Calu3 (cell line): ENCODE measurements around the gene IRF7. TPM values are rescaled to one million over a fixed set of nuclear protein-coding genes. Genes with fewer than 3 reads are reported as not detected.
A peak's percentile ranks its signal among the peaks of the same experiment; 100 is the strongest.

Source experiments
- BruUV-seq: library from RNA; stranded (reverse); fragments of 400-500 nt; replicated peaks from 2 replicates; lab custom pipeline; 2021; lab: Mats Ljungman, UMichigan
- CTCF ChIA-PET: fragments of 300-600 bp; sonication (Branson Sonifier 250); formaldehyde crosslinking; loops from one replicate; lab custom pipeline; 2022; ENCODE audit warnings: antibody characterized with exemption; lab: Charles Lee
- DNase-seq: peaks from one replicate; pipeline ENCODE4 v3.0.0; 2022
- H3K27ac Mint-ChIP-seq: one replicate; pipeline ENCODE4 v1.8.0; 2022; ENCODE audit warnings: mixed read lengths; ENCODE audit not compliant: unreplicated experiment
- H3K27me3 Mint-ChIP-seq: one replicate; pipeline ENCODE4 v1.8.0; 2022; ENCODE audit warnings: mixed read lengths; ENCODE audit not compliant: unreplicated experiment
- H3K36me3 Mint-ChIP-seq: one replicate; pipeline ENCODE4 v1.8.0; 2022; ENCODE audit warnings: mild to moderate bottlenecking, moderate library complexity, mixed read lengths; ENCODE audit not compliant: insufficient read depth, unreplicated experiment
- H3K4me1 Mint-ChIP-seq: one replicate; pipeline ENCODE4 v1.8.0; 2022; ENCODE audit warnings: mild to moderate bottlenecking, low read depth, mixed read lengths; ENCODE audit not compliant: unreplicated experiment
- H3K4me3 Mint-ChIP-seq: one replicate; pipeline ENCODE4 v1.8.0; 2022; ENCODE audit warnings: mild to moderate bottlenecking, low read depth, moderate library complexity, mixed read lengths; ENCODE audit not compliant: unreplicated experiment
- H3K9me3 Mint-ChIP-seq: one replicate; pipeline ENCODE4 v1.8.0; 2022; ENCODE audit warnings: low read depth, mixed read lengths; ENCODE audit not compliant: unreplicated experiment
- intact Hi-C: fragments of 100-400 bp; cut with micrococcal nuclease; formaldehyde crosslinking; loops from one replicate; pipeline ENCODE4 v1.10.0; 2022; ENCODE audit not compliant: unreplicated experiment
- total RNA-seq: library from RNA; stranded (reverse); gene quantifications from 2 replicates; pipeline ENCODE4 v1.2.3, GENCODE V29; 2022
- TF ChIP-seq, protein P1 (sequence below): fragments of 200-600 bp; IDR thresholded peaks from one replicate; pipeline ENCODE4 v1.8.0; 2022; ENCODE audit warnings: antibody characterized with exemption; ENCODE audit not compliant: unreplicated experiment

IRF7 gene
- total RNA-seq, 1 experiment from 2014 or later = 48.7 TPM

DNA sequence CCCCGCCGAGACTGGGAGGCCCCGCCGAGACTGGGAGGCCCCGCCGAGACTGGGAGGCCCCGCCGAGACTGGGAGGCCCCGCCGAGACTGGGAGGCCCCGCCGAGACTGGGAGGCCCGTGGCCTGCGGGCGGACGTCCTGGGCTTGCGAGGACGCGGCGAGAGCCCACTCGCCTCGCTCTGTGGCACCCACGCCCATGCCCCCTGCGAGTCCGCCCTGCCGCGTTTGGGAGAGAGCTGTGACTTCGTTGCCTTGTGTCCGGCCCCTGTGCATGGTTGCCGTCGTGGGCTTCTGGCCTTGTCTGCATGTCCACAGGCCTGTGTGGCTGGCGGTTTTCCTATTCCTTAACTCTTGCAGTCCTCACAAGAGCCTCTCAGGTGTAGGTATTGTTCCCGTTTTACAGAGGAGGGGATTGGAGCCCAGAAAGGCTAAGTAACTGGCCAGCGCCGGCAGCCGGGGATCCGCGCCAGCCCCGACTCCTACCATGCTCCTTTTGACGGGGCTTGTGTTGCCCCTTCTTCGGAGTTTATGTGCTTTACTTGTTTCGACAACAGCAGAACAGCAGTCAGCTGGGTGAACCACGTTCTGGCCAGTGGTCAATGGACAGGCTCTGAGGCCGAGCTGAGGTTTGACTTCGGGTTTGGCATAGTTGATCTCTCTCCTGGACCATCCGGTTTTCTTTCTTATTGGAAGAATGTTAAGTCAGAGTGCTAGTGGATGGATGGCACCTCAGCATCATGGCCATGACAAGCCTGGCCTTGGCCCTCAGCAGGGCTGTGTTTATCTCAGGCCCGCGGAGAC lies 38.7 kb downstream of the IRF7 start:
- intact Hi-C loops = no loop called here
- TF ChIP-seq, protein P1, sequence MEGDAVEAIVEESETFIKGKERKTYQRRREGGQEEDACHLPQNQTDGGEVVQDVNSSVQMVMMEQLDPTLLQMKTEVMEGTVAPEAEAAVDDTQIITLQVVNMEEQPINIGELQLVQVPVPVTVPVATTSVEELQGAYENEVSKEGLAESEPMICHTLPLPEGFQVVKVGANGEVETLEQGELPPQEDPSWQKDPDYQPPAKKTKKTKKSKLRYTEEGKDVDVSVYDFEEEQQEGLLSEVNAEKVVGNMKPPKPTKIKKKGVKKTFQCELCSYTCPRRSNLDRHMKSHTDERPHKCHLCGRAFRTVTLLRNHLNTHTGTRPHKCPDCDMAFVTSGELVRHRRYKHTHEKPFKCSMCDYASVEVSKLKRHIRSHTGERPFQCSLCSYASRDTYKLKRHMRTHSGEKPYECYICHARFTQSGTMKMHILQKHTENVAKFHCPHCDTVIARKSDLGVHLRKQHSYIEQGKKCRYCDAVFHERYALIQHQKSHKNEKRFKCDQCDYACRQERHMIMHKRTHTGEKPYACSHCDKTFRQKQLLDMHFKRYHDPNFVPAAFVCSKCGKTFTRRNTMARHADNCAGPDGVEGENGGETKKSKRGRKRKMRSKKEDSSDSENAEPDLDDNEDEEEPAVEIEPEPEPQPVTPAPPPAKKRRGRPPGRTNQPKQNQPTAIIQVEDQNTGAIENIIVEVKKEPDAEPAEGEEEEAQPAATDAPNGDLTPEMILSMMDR = no peak
- no peak for DNase-seq
- H3K36me3 Mint-ChIP-seq = peaks cover 46% of the 10 kb centered on the region
- peaks cover 16% of the 10 kb centered on the region for H3K27me3 Mint-ChIP-seq
- H3K4me1 Mint-ChIP-seq = peaks cover 36% of the 10 kb centered on the region
- no TSS peak for BruUV-seq
- H3K27ac Mint-ChIP-seq = peak overlapping the region; percentile 36
- no peaks in the 10 kb centered on the region for H3K9me3 Mint-ChIP-seq
- peak overlapping the region; percentile 87 for H3K4me3 Mint-ChIP-seq
- CTCF ChIA-PET = no interaction called here

DNA sequence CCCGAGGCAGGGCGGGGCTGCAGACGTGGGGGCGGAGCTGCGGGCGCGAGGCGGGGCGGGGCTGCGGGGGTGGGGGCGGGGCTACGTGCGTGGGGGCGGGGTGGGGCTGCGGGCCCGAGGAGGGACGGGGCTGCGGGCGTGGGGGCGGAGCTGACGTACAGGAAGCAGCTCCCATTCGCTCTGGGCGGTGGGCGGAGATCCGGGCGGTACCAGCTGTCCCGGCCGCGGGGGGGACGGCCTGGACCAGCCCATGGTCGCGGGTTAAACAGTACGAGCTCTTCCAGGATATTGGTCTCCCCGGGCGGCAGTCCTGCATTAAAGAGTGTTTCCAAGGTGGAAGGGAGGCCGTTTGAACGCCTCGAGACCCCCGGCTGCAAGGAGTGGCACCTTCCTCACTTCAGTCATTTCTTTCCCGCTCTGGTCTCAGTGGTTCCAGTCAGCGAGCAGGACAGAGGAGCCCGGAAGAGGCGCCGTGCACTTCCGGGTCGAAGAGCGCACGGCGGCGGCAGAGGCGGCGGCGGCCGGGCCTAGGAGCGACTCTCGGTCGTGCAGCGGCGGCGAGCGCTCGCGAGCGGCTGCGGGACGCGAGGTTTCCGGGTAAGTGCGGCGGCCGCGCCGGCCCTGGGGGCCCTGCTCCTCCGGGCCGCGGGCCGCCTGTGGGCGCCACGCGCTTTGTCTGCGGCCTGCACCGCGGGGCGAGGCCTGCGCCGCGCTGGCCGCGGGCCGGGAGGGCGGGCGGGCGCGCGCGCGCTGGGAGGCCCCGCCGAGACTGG lies 39.6 kb downstream of the IRF7 start, which contains the start of gene PHRF1:
Gene PHRF1 (plus strand): TSS at position 475 of the 773 bp plus-strand sequence. CDS start 5,043 bp downstream, outside the sequence.
- BruUV-seq = no TSS peak
- Mint-ChIP-seq H3K36me3 (peaks cover 38% of the 10 kb centered on the region), H3K27ac (peak within 1 kb of the TSS; percentile 98), H3K27me3 (peaks cover 16% of the 10 kb centered on the region), H3K4me3 (peak within 1 kb of the TSS; percentile 87), H3K9me3 (no peaks in the 10 kb centered on the region), H3K4me1 (peaks cover 36% of the 10 kb centered on the region)
- intact Hi-C loops = no loop called here
- CTCF ChIA-PET = interaction anchor here (0.6 to 0.8 kb wide), 5 partner anchors 15 to 199 kb away, joined by 3 to 4 read pairs (median 3); partner anchors contain the start of gene IRF7
- DNase-seq = peak; percentile 96
- TF ChIP-seq, protein P1 = no peak

DNA sequence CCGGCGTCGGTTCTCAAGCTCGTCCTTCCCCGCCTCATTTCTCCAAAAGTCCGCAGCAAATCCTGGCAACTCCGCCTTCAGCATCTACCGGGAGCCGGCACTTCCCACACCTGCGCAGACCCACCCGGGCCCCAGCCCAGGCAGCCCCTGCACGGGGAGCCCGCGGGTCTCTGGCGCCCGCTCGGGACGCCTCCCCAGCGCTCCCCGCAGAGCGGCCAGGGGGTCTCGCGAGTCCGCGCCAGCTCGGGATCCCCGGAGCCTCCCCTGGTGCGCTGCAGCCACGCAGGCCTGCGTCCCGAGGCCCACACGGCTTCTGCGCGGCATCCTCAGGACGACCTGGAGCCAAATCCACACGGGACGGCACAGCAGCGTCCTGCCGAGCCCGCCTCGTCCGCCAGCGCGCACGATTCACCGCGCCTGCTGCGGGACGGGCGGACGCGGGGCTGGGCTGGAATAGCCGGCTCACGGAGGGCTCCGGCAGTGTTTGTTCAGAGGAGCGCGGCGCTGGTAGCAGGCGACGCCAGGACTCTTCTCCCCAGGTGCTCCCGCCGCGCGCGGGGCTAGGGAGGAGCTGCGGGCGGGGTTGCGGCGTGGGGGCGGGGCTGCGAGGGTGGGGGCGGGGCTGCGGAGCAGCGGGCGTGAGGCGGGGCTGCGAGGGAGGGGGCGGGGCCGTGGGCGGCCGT lies 40.3 kb downstream of the IRF7 start:
- H3K27ac Mint-ChIP-seq = peak overlapping the region; percentile 98
- no TSS peak for BruUV-seq
- TF ChIP-seq, protein P1 = no peak
- peaks cover 16% of the 10 kb centered on the region for H3K27me3 Mint-ChIP-seq
- CTCF ChIA-PET = interaction anchor here (0.6 to 0.8 kb wide), 6 partner anchors 14 to 200 kb away, joined by 3 to 4 read pairs (median 3); partner anchors contain the start of gene IRF7
- peaks cover 35% of the 10 kb centered on the region for H3K36me3 Mint-ChIP-seq
- no peaks in the 10 kb centered on the region for H3K9me3 Mint-ChIP-seq
- H3K4me1 Mint-ChIP-seq = peaks cover 36% of the 10 kb centered on the region
- peak overlapping the region; percentile 87 for H3K4me3 Mint-ChIP-seq
- intact Hi-C loops = no loop called here
- no peak for DNase-seq
